Mesothelial cell of epicardium (in vitro differentiated cells): ENCODE data around the gene FRS2. TPM values are rescaled to one million over a fixed set of nuclear protein-coding genes. Genes with fewer than 3 reads are reported as not detected.

Experiments used
- DNase-seq, 2 experiments: peaks; one replicate each; pipeline ENCODE4 v3.0.0; 2021; ENCODE audit warnings: low spot score in 2 of 2; ENCODE audit not compliant: unreplicated experiment in 2 of 2
- H3K27ac Mint-ChIP-seq: 2 replicates; pipeline ENCODE4 v1.8.0; 2021; ENCODE audit warnings: mixed read lengths
- H3K27me3 Mint-ChIP-seq: 2 replicates; pipeline ENCODE4 v1.8.0; 2021; ENCODE audit warnings: low read depth, mixed read lengths
- H3K36me3 Mint-ChIP-seq: 2 replicates; pipeline ENCODE4 v1.8.0; 2021; ENCODE audit warnings: mixed read lengths
- H3K4me1 Mint-ChIP-seq: 2 replicates; pipeline ENCODE4 v1.8.0; 2021; ENCODE audit warnings: mixed read lengths
- H3K4me3 Mint-ChIP-seq: 2 replicates; pipeline ENCODE4 v1.8.0; 2021; ENCODE audit warnings: mild to moderate bottlenecking, moderate library complexity, mixed read lengths
- H3K9me3 Mint-ChIP-seq: 2 replicates; pipeline ENCODE4 v1.8.0; 2021; ENCODE audit warnings: mixed read lengths
- CTCF ChIP-seq: fragments of 200-600 bp; sonication (generic); IDR thresholded peaks from one replicate; pipeline ENCODE4 v1.5.0; 2021; ENCODE audit warnings: antibody characterized with exemption; ENCODE audit not compliant: unreplicated experiment
- total RNA-seq: library from RNA; stranded (reverse); gene quantifications from 3 replicates; pipeline ENCODE4 v1.2.1, GENCODE V29; 2021

The FRS2 gene
- total RNA-seq, 1 donor from 2014 or later, result 46.1 TPM

GRCh38 chr12:69570545-69571399, 100.6 kb downstream of the FRS2 start:
- Mint-ChIP-seq H3K27ac (no peak overlapping the region), H3K4me1 (no peaks in the 10 kb centered on the region), H3K36me3 (peaks cover 26% of the 10 kb centered on the region), H3K27me3 (no peaks in the 10 kb centered on the region), H3K4me3 (no peak overlapping the region), H3K9me3 (no peaks in the 10 kb centered on the region)
- DNase-seq, result peak in 1 of 2 experiments; percentile 46
- peak; percentile 71 for TF ChIP-seq CTCF

- H3K4me3 Mint-ChIP-seq, result no peak overlapping the region
- no peak for DNase-seq
- H3K9me3 Mint-ChIP-seq, result no peaks in the 10 kb centered on the region
- H3K27ac Mint-ChIP-seq, result no peak overlapping the region
- peaks cover 24% of the 10 kb centered on the region for H3K36me3 Mint-ChIP-seq
- no peak for TF ChIP-seq CTCF
- H3K27me3 Mint-ChIP-seq, result no peaks in the 10 kb centered on the region
- no peaks in the 10 kb centered on the region for H3K4me1 Mint-ChIP-seq
Observed at GRCh38 chr12:69575346-69575745, 105.2 kb downstream of the FRS2 start.

- Mint-ChIP-seq H3K27me3 (no peaks in the 10 kb centered on the region), H3K27ac (no peak overlapping the region), H3K9me3 (no peaks in the 10 kb centered on the region), H3K4me1 (no peaks in the 10 kb centered on the region), H3K4me3 (no peak overlapping the region), H3K36me3 (peaks cover 12% of the 10 kb centered on the region)
- DNase-seq, result no peak
- TF ChIP-seq CTCF, result no peak
Observed at GRCh38 chr12:69578283-69578682, 108.1 kb downstream of the FRS2 start.

DNA sequence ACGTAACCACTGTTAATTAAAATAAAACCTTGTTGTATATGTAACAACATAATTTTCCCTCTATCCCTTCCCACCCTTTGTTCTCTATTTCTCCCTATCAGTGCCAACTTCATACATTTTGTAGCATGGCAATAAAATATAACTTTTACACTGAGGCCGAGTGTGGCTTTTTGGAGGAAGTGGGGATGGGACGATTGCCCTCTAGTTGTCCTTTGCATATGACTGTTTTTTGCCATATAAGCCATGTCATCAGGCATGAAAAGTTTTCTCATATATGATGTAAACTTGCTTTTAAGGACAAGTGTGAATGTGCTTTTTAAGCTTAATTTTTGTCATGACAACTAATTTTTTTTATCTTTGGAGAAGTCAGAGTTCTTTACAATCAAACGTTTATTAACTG, 108.8 kb downstream of the FRS2 start:
- no peak for TF ChIP-seq CTCF
- H3K27me3 Mint-ChIP-seq, result no peaks in the 10 kb centered on the region
- H3K4me1 Mint-ChIP-seq, result no peaks in the 10 kb centered on the region
- no peak overlapping the region for H3K4me3 Mint-ChIP-seq
- DNase-seq, result no peak
- peaks cover 9% of the 10 kb centered on the region for H3K36me3 Mint-ChIP-seq
- H3K27ac Mint-ChIP-seq, result no peak overlapping the region
- no peaks in the 10 kb centered on the region for H3K9me3 Mint-ChIP-seq

- TF ChIP-seq CTCF, result no peak
- Mint-ChIP-seq H3K4me3 (no peak overlapping the region), H3K4me1 (no peaks in the 10 kb centered on the region), H3K27me3 (no peaks in the 10 kb centered on the region), H3K36me3 (no peaks in the 10 kb centered on the region), H3K27ac (no peak overlapping the region), H3K9me3 (no peaks in the 10 kb centered on the region)
- DNase-seq, result no peak
Observed at GRCh38 chr12:69580074-69580473, 109.9 kb downstream of the FRS2 start.
